HEK293 (cell line): ENCODE results near the gene PITPNC1.

Experiments used
- CTCF ChIA-PET: fragments of 350-600 bp; formaldehyde crosslinking; extraction: SDS; loops from one replicate; lab custom pipeline; 2021; ENCODE audit warnings: antibody characterized with exemption; lab: Yijun Ruan, JAX
- POLR2A ChIA-PET: fragments of 300-600 bp; formaldehyde crosslinking; extraction: SDS; loops from one replicate; lab custom pipeline; 2020; ENCODE audit warnings: antibody characterized with exemption, inconsistent platforms; lab: Yijun Ruan, JAX
- H3K27ac ChIP-seq: fragments of 200-500 bp; sonication (Bioruptor generic); 2 replicates; pipeline ENCODE4 v1.5.1; 2014; ENCODE audit warnings: low read depth, low read length, control low read depth, inconsistent platforms; ENCODE audit errors: extremely low read depth
- H3K36me3 ChIP-seq, 2 experiments: fragments of 200-500 bp in 1 of 2; sonication (Bioruptor generic) in 1 of 2; 1 replicate in 1 of 2; 2 replicates in 1 of 2; pipeline ENCODE4 v1.5.1; 2014 to 2017; ENCODE audit warnings: inconsistent platforms in 2 of 2, low read length in 2 of 2; ENCODE audit not compliant: control insufficient read depth in 2 of 2, insufficient read depth in 1 of 2
- H3K4me1 ChIP-seq: fragments of 200-500 bp; sonication (Bioruptor generic); 2 replicates; pipeline ENCODE4 v1.5.1; 2014; ENCODE audit warnings: mild to moderate bottlenecking, low read length, inconsistent platforms; ENCODE audit not compliant: control insufficient read depth, insufficient read depth
- H3K4me3 ChIP-seq: 2 replicates; pipeline ENCODE4 v1.5.1; 2011; ENCODE audit warnings: low read depth, mild to moderate bottlenecking, control low read depth, low read length, moderate library complexity
- H3K9me3 ChIP-seq: fragments of 200-500 bp; sonication (Bioruptor generic); 2 replicates; pipeline ENCODE4 v1.5.1; 2014; ENCODE audit warnings: low read depth, low read length, inconsistent platforms; ENCODE audit not compliant: control insufficient read depth, insufficient read depth
- AEBP2 ChIP-seq: fragments of 450-650 bp; formaldehyde crosslinking; IDR thresholded peaks from 2 replicates; pipeline ENCODE4 v1.5.1; 2016; ENCODE audit warnings: missing biosample characterization, missing genetic modification characterization, borderline replicate concordance
- GLIS1 ChIP-seq: fragments of 450-650 bp; formaldehyde crosslinking; IDR thresholded peaks from 2 replicates; pipeline ENCODE4 v1.5.1; 2016; ENCODE audit warnings: missing biosample characterization, missing genetic modification characterization
- KLF7 ChIP-seq: fragments of 450-650 bp; formaldehyde crosslinking; IDR thresholded peaks from 2 replicates; pipeline ENCODE4 v1.5.1; 2016; ENCODE audit warnings: missing biosample characterization, missing genetic modification characterization, borderline replicate concordance
- PRDM6 ChIP-seq: fragments of 450-650 bp; formaldehyde crosslinking; IDR thresholded peaks from 2 replicates; pipeline ENCODE4 v1.5.1; 2017; ENCODE audit warnings: missing biosample characterization, missing genetic modification characterization
- RBAK ChIP-seq: fragments of 450-650 bp; formaldehyde crosslinking; IDR thresholded peaks from 2 replicates; pipeline ENCODE4 v1.5.1; 2016; ENCODE audit warnings: missing biosample characterization, missing genetic modification characterization
- REST ChIP-seq: fragments of 450-650 bp; formaldehyde crosslinking; IDR thresholded peaks from 2 replicates; pipeline ENCODE4 v1.5.1; 2016; ENCODE audit warnings: missing biosample characterization, missing genetic modification characterization
- SP2 ChIP-seq: fragments of 450-650 bp; formaldehyde crosslinking; IDR thresholded peaks from 2 replicates; pipeline ENCODE4 v1.5.1; 2016; ENCODE audit warnings: missing biosample characterization, missing genetic modification characterization
- ZBTB6 ChIP-seq: fragments of 450-650 bp; formaldehyde crosslinking; IDR thresholded peaks from 2 replicates; pipeline ENCODE4 v1.5.1; 2017; ENCODE audit warnings: missing biosample characterization, missing genetic modification characterization
- ZBTB8A ChIP-seq: fragments of 450-650 bp; formaldehyde crosslinking; IDR thresholded peaks from 2 replicates; pipeline ENCODE4 v1.5.1; 2016; ENCODE audit warnings: missing biosample characterization, missing genetic modification characterization
- ZIC2 ChIP-seq: fragments of 450-650 bp; formaldehyde crosslinking; IDR thresholded peaks from 2 replicates; pipeline ENCODE4 v1.5.1; 2016; ENCODE audit warnings: missing biosample characterization, missing genetic modification characterization
- ZNF169 ChIP-seq: fragments of 450-650 bp; formaldehyde crosslinking; IDR thresholded peaks from 2 replicates; pipeline ENCODE4 v1.5.1; 2016; ENCODE audit warnings: missing biosample characterization, missing genetic modification characterization
- ZNF239 ChIP-seq: fragments of 450-650 bp; formaldehyde crosslinking; IDR thresholded peaks from 2 replicates; pipeline ENCODE4 v1.5.1; 2016; ENCODE audit warnings: missing biosample characterization, missing genetic modification characterization
- ZNF24 ChIP-seq: fragments of 450-650 bp; formaldehyde crosslinking; IDR thresholded peaks from 2 replicates; pipeline ENCODE4 v1.5.1; 2016; ENCODE audit warnings: missing biosample characterization, missing genetic modification characterization
- ZNF292 ChIP-seq: fragments of 450-650 bp; formaldehyde crosslinking; IDR thresholded peaks from 2 replicates; pipeline ENCODE4 v1.5.1; 2016; ENCODE audit warnings: low read depth, missing biosample characterization, missing genetic modification characterization, borderline replicate concordance
- ZNF341 ChIP-seq: fragments of 450-650 bp; formaldehyde crosslinking; IDR thresholded peaks from 2 replicates; pipeline ENCODE4; 2016; ENCODE audit warnings: low read depth, missing biosample characterization, missing genetic modification characterization
- ZNF366 ChIP-seq: fragments of 450-650 bp; formaldehyde crosslinking; conservative IDR thresholded peaks from 2 replicates; pipeline ENCODE4 v1.5.1; 2016; ENCODE audit warnings: missing biosample characterization, missing genetic modification characterization
- ZNF549 ChIP-seq: fragments of 450-650 bp; IDR thresholded peaks from 2 replicates; pipeline ENCODE4 v1.5.1; 2018; ENCODE audit warnings: missing biosample characterization, missing genetic modification characterization, mild to moderate bottlenecking, inconsistent platforms, moderate library complexity
- ZNF580 ChIP-seq: fragments of 450-650 bp; formaldehyde crosslinking; IDR thresholded peaks from 2 replicates; pipeline ENCODE4 v1.5.1; 2016; ENCODE audit warnings: missing biosample characterization, missing genetic modification characterization
- ZNF626 ChIP-seq: fragments of 450-650 bp; sonication (Bioruptor Pico); formaldehyde crosslinking; IDR thresholded peaks from 2 replicates; pipeline ENCODE4 v1.5.1; 2018; ENCODE audit warnings: missing biosample characterization, missing genetic modification characterization, inconsistent platforms
- ZNF639 ChIP-seq: fragments of 450-650 bp; formaldehyde crosslinking; IDR thresholded peaks from 2 replicates; pipeline ENCODE4 v1.5.1; 2016; ENCODE audit warnings: missing biosample characterization, missing genetic modification characterization
- ZNF660 ChIP-seq: fragments of 450-650 bp; IDR thresholded peaks from 2 replicates; pipeline ENCODE4 v1.5.1; 2018; ENCODE audit warnings: missing biosample characterization, mild to moderate bottlenecking, missing genetic modification characterization
- ZNF792 ChIP-seq: fragments of 450-650 bp; formaldehyde crosslinking; IDR thresholded peaks from 2 replicates; pipeline ENCODE4 v1.5.1; 2016; ENCODE audit warnings: missing biosample characterization, missing genetic modification characterization
- ZNF830 ChIP-seq: fragments of 450-650 bp; IDR thresholded peaks from 2 replicates; pipeline ENCODE4 v1.5.0; 2018; ENCODE audit warnings: missing biosample characterization, missing genetic modification characterization, low read depth, mild to moderate bottlenecking, moderate library complexity

The PITPNC1 gene

GRCh38 chr17:67711916-67712315, 334.8 kb downstream of the PITPNC1 start:
- TF ChIP-seq ZNF239 (no peak), ZNF792 (no peak), ZNF169 (tag by site-specific recombination) (no peak), ZNF24 (tag by site-specific recombination) (no peak), KLF7 (tag by site-specific recombination) (no peak), ZNF549 (tag by site-specific recombination) (no peak), ZNF341 (tag by site-specific recombination) (no peak)

GRCh38 chr17:67712375-67712774, 335.3 kb downstream of the PITPNC1 start:
- CTCF ChIA-PET: interaction anchor here (0.6 to 1.5 kb wide), 3 partner anchors 16 to 754 kb away, joined by 3 to 4 read pairs (median 3); no protein-coding TSS in a partner anchor

More at GRCh38 chr17:67711916-67712315, 334.8 kb downstream of the PITPNC1 start:
- Histone ChIP-seq H3K36me3 (no peaks in the 10 kb centered on the region), H3K27ac (no peak overlapping the region), H3K4me3 (no peak overlapping the region), H3K4me1 (peaks cover 10% of the 10 kb centered on the region; the same call in 1 of the 2 replicates), H3K9me3 (no peaks in the 10 kb centered on the region)
- CTCF ChIA-PET: interaction anchor here (1.5 kb wide), 1 partner anchor 336 kb away, joined by 4 read pairs; no protein-coding TSS in a partner anchor
- POLR2A ChIA-PET: interaction anchor here (0.6 to 0.7 kb wide), 3 partner anchors 113 to 559 kb away, joined by 4 to 5 read pairs (median 4); no protein-coding TSS in a partner anchor

More at GRCh38 chr17:67712375-67712774, 335.3 kb downstream of the PITPNC1 start:
- POLR2A ChIA-PET: interaction anchor here (0.6 to 0.8 kb wide), 5 partner anchors 12 to 560 kb away, joined by 3 to 10 read pairs (median 4); no protein-coding TSS in a partner anchor
- H3K4me1 ChIP-seq: peaks cover 9% of the 10 kb centered on the region; the same call in 1 of the 2 replicates
- no peak overlapping the region for H3K4me3 ChIP-seq
- no peak overlapping the region for H3K27ac ChIP-seq
- TF ChIP-seq ZNF580 (tag by site-specific recombination): no peak
- TF ChIP-seq RBAK: no peak
- no peak for TF ChIP-seq GLIS1 (tag by site-specific recombination)
- no peak for TF ChIP-seq ZNF292
- TF ChIP-seq AEBP2: no peak
- TF ChIP-seq PRDM6 (tag by site-specific recombination): no peak
- no peak for TF ChIP-seq ZNF660 (tag by site-specific recombination)
- TF ChIP-seq REST: no peak
- TF ChIP-seq ZBTB6 (tag by site-specific recombination): no peak
- TF ChIP-seq ZBTB8A (tag by site-specific recombination): no peak
- TF ChIP-seq ZNF366: no peak
- no peak for TF ChIP-seq ZNF626 (tag by site-specific recombination)
- no peak for TF ChIP-seq ZNF830
- no peak for TF ChIP-seq ZIC2
- TF ChIP-seq ZNF639 (tag by site-specific recombination): no peak
- TF ChIP-seq SP2: no peak
- H3K36me3 ChIP-seq: no peaks in the 10 kb centered on the region
- no peaks in the 10 kb centered on the region for H3K9me3 ChIP-seq
